K562 (cell line): ENCODE results near the gene SMG9.

Source experiments
- CEBPZ ChIP-seq: fragments of 150-350 bp; IDR thresholded peaks from 2 replicates; pipeline ENCODE4 v1.6.1; 2014; ENCODE audit warnings: low read depth, mild to moderate bottlenecking, low read length, borderline replicate concordance
- HCFC1 ChIP-seq: IDR thresholded peaks from 2 replicates; pipeline ENCODE4 v1.6.1; 2012; ENCODE audit warnings: low read depth, low read length, improper control_type of control experiment
- HSF4 ChIP-seq: fragments of 250-450 bp; sonication (Bioruptor Pico); IDR thresholded peaks from 2 replicates; pipeline ENCODE4 v2.1.2; 2022; ENCODE audit warnings: mild to moderate bottlenecking, moderate library complexity, borderline replicate concordance
- SAFB2 ChIP-seq: fragments of 200-400 bp; formaldehyde crosslinking; IDR thresholded peaks from 2 replicates; pipeline ENCODE4 v1.6.1; 2018; ENCODE audit warnings: borderline replicate concordance, low read length, low read depth, moderate library complexity; ENCODE audit not compliant: severe bottlenecking
- TF ChIP-seq, protein P1 (sequence below): fragments of 250-450 bp; sonication (Bioruptor Pico); IDR thresholded peaks from 2 replicates; pipeline ENCODE4 v1.4.0; 2020; ENCODE audit warnings: mild to moderate bottlenecking, moderate library complexity

DNA sequence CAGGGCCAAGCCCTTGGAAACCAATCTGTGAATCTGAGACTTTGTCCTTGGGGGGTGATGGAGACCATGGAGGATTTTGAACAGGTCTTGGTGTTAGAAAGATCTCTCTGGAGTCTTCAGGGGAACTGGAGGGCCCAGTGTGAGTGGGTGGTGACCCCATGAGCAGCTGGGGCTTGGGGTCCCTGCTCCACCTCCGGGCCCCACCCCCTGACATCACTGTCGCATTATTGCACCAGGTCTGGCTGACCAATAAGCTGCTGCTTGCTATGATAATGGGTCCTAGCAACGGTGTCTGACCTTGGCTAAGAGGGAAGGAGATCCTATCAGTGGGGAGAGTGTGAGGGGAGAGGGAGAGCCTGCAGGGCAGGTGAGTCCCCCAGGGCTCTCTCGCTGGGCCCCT lies 39.0 kb downstream of the SMG9 start, which contains the start of gene IRGC:
- TF ChIP-seq, protein P1, sequence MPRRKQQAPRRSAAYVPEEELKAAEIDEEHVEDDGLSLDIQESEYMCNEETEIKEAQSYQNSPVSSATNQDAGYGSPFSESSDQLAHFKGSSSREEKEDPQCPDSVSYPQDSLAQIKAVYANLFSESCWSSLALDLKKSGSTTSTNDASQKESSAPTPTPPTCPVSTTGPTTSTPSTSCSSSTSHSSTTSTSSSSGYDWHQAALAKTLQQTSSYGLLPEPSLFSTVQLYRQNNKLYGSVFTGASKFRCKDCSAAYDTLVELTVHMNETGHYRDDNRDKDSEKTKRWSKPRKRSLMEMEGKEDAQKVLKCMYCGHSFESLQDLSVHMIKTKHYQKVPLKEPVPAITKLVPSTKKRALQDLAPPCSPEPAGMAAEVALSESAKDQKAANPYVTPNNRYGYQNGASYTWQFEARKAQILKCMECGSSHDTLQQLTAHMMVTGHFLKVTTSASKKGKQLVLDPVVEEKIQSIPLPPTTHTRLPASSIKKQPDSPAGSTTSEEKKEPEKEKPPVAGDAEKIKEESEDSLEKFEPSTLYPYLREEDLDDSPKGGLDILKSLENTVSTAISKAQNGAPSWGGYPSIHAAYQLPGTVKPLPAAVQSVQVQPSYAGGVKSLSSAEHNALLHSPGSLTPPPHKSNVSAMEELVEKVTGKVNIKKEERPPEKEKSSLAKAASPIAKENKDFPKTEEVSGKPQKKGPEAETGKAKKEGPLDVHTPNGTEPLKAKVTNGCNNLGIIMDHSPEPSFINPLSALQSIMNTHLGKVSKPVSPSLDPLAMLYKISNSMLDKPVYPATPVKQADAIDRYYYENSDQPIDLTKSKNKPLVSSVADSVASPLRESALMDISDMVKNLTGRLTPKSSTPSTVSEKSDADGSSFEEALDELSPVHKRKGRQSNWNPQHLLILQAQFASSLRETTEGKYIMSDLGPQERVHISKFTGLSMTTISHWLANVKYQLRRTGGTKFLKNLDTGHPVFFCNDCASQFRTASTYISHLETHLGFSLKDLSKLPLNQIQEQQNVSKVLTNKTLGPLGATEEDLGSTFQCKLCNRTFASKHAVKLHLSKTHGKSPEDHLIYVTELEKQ = no peak
- TF ChIP-seq CEBPZ (no peak), HCFC1 (no peak), HSF4 (no peak), SAFB2 (no peak)
